HG02885 (cell line): ENCODE results near the gene CPNE4.
"Not testable (repeated sequence)": the region's sequence is repeated elsewhere in the genome, so short reads cannot be mapped to it uniquely, and the experiment has no call there.

Experiments used
- ATAC-seq: cut with Tn5 transposase; IDR thresholded peaks from one replicate; pipeline ENCODE4 v1.9.1; 2021; ENCODE audit warnings: mild to moderate bottlenecking; ENCODE audit not compliant: unreplicated experiment, poor library complexity

The CPNE4 gene

GRCh38 chr3:131892331-131892730 is 142.5 kb downstream of the CPNE4 start:
- ATAC-seq, result no peak

- not testable (repeated sequence) for ATAC-seq
Observed at GRCh38 chr3:131885871-131886270, 148.9 kb downstream of the CPNE4 start.

GRCh38 chr3:131883711-131884407 is 151.0 kb downstream of the CPNE4 start:
- no peak for ATAC-seq

- no peak for ATAC-seq
Observed at GRCh38 chr3:131883086-131883485, 151.7 kb downstream of the CPNE4 start.

- ATAC-seq, result no peak
Observed at GRCh38 chr3:131881777-131882176, 153.0 kb downstream of the CPNE4 start.

- ATAC-seq, result no peak
Observed at GRCh38 chr3:131880948-131881347, 153.9 kb downstream of the CPNE4 start.

- ATAC-seq, result no peak
Observed at GRCh38 chr3:131868203-131868602, 166.6 kb downstream of the CPNE4 start.

GRCh38 chr3:131856171-131856570 is 178.6 kb downstream of the CPNE4 start:
- no peak for ATAC-seq

- ATAC-seq, result no peak
Observed at GRCh38 chr3:131850223-131850622, 184.6 kb downstream of the CPNE4 start.

- no peak for ATAC-seq
Observed at GRCh38 chr3:131849616-131850015, 185.2 kb downstream of the CPNE4 start.

GRCh38 chr3:131847966-131848510 is 186.8 kb downstream of the CPNE4 start:
- ATAC-seq, result no peak

GRCh38 chr3:131846296-131846924 is 188.4 kb downstream of the CPNE4 start:
- peak; percentile 83 for ATAC-seq

GRCh38 chr3:131843174-131843573 is 191.6 kb downstream of the CPNE4 start:
- no peak for ATAC-seq

- no peak for ATAC-seq
Observed at GRCh38 chr3:131840156-131840797, 194.5 kb downstream of the CPNE4 start.

- ATAC-seq, result no peak
Observed at GRCh38 chr3:131835906-131836305, 198.9 kb downstream of the CPNE4 start.

GRCh38 chr3:131831608-131832007 is 203.2 kb downstream of the CPNE4 start:
- ATAC-seq, result no peak

GRCh38 chr3:131821191-131821762 is 213.5 kb downstream of the CPNE4 start:
- ATAC-seq, result no peak

- ATAC-seq, result no peak
Observed at GRCh38 chr3:131819381-131820055, 215.3 kb downstream of the CPNE4 start.

- ATAC-seq, result no peak
Observed at GRCh38 chr3:131812433-131812832, 222.4 kb downstream of the CPNE4 start.

GRCh38 chr3:131811481-131811880 is 223.3 kb downstream of the CPNE4 start:
- ATAC-seq, result no peak
